Endothelial cell of umbilical vein (primary cell): ENCODE results near the gene REPIN1. TPM values are rescaled to one million over a fixed set of nuclear protein-coding genes. Genes with fewer than 3 reads are reported as not detected.

Experiments used
- BruUV-seq: library from RNA; stranded (reverse); fragments of 400-500 nt; replicated peaks from 2 replicates; lab custom pipeline; 2021; lab: Mats Ljungman, UMichigan
- CTCF ChIA-PET: fragments of 300-600, 350-600 bp; sonication (Branson Sonifier 250); formaldehyde crosslinking; loops from one replicate; lab custom pipeline; 2021; ENCODE audit warnings: antibody characterized with exemption, inconsistent platforms; lab: Charles Lee
- POLR2A ChIA-PET: fragments of 300-600, 350-600 bp; sonication (Branson Sonifier 250); formaldehyde crosslinking; loops from one replicate; lab custom pipeline; 2021; ENCODE audit warnings: antibody characterized with exemption, inconsistent platforms; lab: Charles Lee
- DNase-seq: peaks from one replicate; pipeline ENCODE4 v3.0.0-alpha.2; 2011; ENCODE audit warnings: low read depth, low spot score
- FAIRE-seq: peaks from 2 replicates; lab custom pipeline; 2011; peaks lifted over from hg19 to GRCh38; lab: Jason Lieb, UNC
- H2AFZ ChIP-seq: 2 replicates; pipeline ENCODE4 v1.6.0; 2012; ENCODE audit warnings: low read depth, low read length, control low read depth, inconsistent platforms
- H3K27ac ChIP-seq: 2 replicates; pipeline ENCODE4 v1.5.1; 2011; ENCODE audit warnings: low read depth, mild to moderate bottlenecking, control low read depth, low read length, moderate library complexity; ENCODE audit not compliant: insufficient read depth
- H3K27me3 ChIP-seq, 2 experiments: 2 replicates each; pipeline versions ENCODE4 v1.6.0 to v1.6.1; 2011; ENCODE audit warnings: low read length in 2 of 2, mixed read lengths in 1 of 2; ENCODE audit not compliant: control insufficient read depth in 2 of 2, insufficient read depth in 2 of 2
- H3K36me3 ChIP-seq, 2 experiments: 2 replicates in 1 of 2; 3 replicates in 1 of 2; pipeline ENCODE4 v1.5.1; 2011; ENCODE audit warnings: low read length in 2 of 2, mild to moderate bottlenecking in 1 of 2, moderate library complexity in 1 of 2; ENCODE audit not compliant: control insufficient read depth in 2 of 2, insufficient read depth in 2 of 2; ENCODE audit errors: extremely low read depth in 1 of 2
- H3K4me1 ChIP-seq: 3 replicates; pipeline ENCODE4 v1.5.1; 2011; ENCODE audit warnings: mild to moderate bottlenecking, low read length; ENCODE audit not compliant: control insufficient read depth, insufficient read depth; ENCODE audit errors: extremely low read depth
- H3K4me2 ChIP-seq: 2 replicates; pipeline ENCODE4 v1.6.1; 2011; ENCODE audit warnings: low read length, control low read depth, mixed read lengths; ENCODE audit not compliant: insufficient read depth
- H3K4me3 ChIP-seq, 3 experiments: fragments of 200-600 bp in 1 of 3; sonication (generic), shearing (Covaris generic) in 1 of 3; replicated peaks in 1 of 3; 2 replicates each; pipeline ENCODE4 v1.5.1; 2011 to 2016; ENCODE audit warnings: control low read depth in 3 of 3, low read length in 3 of 3, mild to moderate bottlenecking in 2 of 3, inconsistent platforms in 1 of 3, low read depth in 1 of 3, moderate library complexity in 1 of 3; ENCODE audit not compliant: insufficient read depth in 1 of 3
- H3K79me2 ChIP-seq: 2 replicates; pipeline ENCODE4 v1.6.0; 2012; ENCODE audit warnings: low read length, inconsistent platforms; ENCODE audit not compliant: control insufficient read depth, insufficient read depth
- H3K9ac ChIP-seq: replicated peaks from 2 replicates; pipeline ENCODE3; 2011; ENCODE audit warnings: low read length, control low read depth; ENCODE audit not compliant: insufficient read depth; ENCODE audit errors: extremely low read depth
- H3K9me1 ChIP-seq: replicated peaks from 3 replicates; pipeline ENCODE4 v1.6.0; 2011; ENCODE audit warnings: mild to moderate bottlenecking, low read length; ENCODE audit not compliant: control insufficient read depth, insufficient read depth; ENCODE audit errors: extremely low read depth
- H3K9me3 ChIP-seq: replicated peaks from 2 replicates; pipeline ENCODE4 v1.5.1; 2012; ENCODE audit warnings: low read length, inconsistent platforms; ENCODE audit not compliant: control insufficient read depth, insufficient read depth
- H4K20me1 ChIP-seq: replicated peaks from 2 replicates; pipeline ENCODE3; 2011; ENCODE audit warnings: mild to moderate bottlenecking, low read length; ENCODE audit not compliant: control insufficient read depth, insufficient read depth; ENCODE audit errors: extremely low read depth
- GATA2 ChIP-seq: IDR thresholded peaks from 2 replicates; pipeline ENCODE4 v1.7.0; 2011; ENCODE audit warnings: low read depth, mild to moderate bottlenecking, moderate library complexity, mixed read lengths, low read length; ENCODE audit not compliant: insufficient read length, insufficient read depth
- JUN ChIP-seq: IDR thresholded peaks from 2 replicates; pipeline ENCODE4 v1.6.1; 2011; ENCODE audit warnings: borderline replicate concordance, low read depth; ENCODE audit not compliant: insufficient read length, insufficient read depth
- POLR2A ChIP-seq: IDR thresholded peaks from 2 replicates; pipeline ENCODE4 v1.6.1; 2012; ENCODE audit warnings: low read depth, mild to moderate bottlenecking, control low read depth, low read length
- POLR2AphosphoS5 ChIP-seq: IDR thresholded peaks from 2 replicates; pipeline ENCODE4 v1.6.1; 2012; ENCODE audit warnings: low read depth, mild to moderate bottlenecking, control low read depth, low read length, moderate library complexity; ENCODE audit not compliant: insufficient read depth
- dilution Hi-C: fragments of 300-500 bp; cut with MboI; formaldehyde crosslinking; loops from one replicate; pipeline ENCODE4 v1.15.0; 2019; ENCODE audit warnings: low sequenced_read_pairs; ENCODE audit not compliant: extremely low pct_ligation_motif_present
- intact Hi-C: fragments of 100-400 bp; cut with micrococcal nuclease; formaldehyde crosslinking; loops from one replicate; pipeline ENCODE4 v1.10.0; 2022
- polyA plus RNA-seq, 4 experiments: library from polyadenylated mRNA; depleted of rRNA in 3 of 4; stranded (reverse) in 3 of 4; unstranded in 1 of 4; fragments of >200 nt; gene quantifications; 2 replicates each; pipeline versions ENCODE4 v1.2.1 to v1.2.3, GENCODE V29; 2011 to 2012; ENCODE audit warnings: missing spikeins in 1 of 4
- total RNA-seq: library from RNA; stranded (reverse); gene quantifications from 2 replicates; pipeline ENCODE4 v1.2.3, GENCODE V29; 2021
- TF ChIP-seq, protein P1 (sequence below), 2 donors: IDR thresholded peaks; 1 replicate in 1 of 2; 2 replicates in 1 of 2; pipeline ENCODE4 v1.5.1; 2011; ENCODE audit warnings: low read length in 2 of 2, mild to moderate bottlenecking in 2 of 2, moderate library complexity in 2 of 2, control low read depth in 1 of 2, inconsistent platforms in 1 of 2, low read depth in 1 of 2; ENCODE audit not compliant: insufficient read depth in 1 of 2; ENCODE audit errors: extremely low read depth in 1 of 2

Gene REPIN1
- total and polyA plus RNA-seq, 2 donors (not counting 3 experiments of a cell fraction or from before 2014, with no cell fraction given) = 108 to 140 TPM

DNA sequence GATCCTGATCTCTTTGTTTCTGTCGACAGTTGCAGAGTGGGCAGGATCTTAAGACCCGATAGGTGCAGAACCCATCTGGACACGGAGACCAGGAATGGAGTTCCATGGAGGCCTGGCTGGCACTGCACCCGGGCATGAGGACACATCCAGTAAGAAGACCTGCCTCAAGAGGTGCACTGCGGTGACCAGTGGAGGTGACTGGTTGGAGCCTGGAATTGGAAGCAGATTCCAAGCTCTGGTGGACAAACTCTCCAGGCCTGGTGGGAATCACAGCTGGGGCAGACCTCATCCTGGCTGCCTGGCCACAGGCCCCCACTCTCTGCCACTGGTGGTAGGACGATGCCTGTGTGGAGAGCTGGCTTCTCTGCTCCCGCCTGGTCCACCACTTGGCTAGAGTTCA, 41.5 kb downstream of the REPIN1 start:
- no peak for DNase-seq
- no peak for FAIRE-seq
- TF ChIP-seq JUN (no peak), POLR2AphosphoS5 (no peak), POLR2A (no peak), GATA2 (no peak)
- TF ChIP-seq, protein P1, sequence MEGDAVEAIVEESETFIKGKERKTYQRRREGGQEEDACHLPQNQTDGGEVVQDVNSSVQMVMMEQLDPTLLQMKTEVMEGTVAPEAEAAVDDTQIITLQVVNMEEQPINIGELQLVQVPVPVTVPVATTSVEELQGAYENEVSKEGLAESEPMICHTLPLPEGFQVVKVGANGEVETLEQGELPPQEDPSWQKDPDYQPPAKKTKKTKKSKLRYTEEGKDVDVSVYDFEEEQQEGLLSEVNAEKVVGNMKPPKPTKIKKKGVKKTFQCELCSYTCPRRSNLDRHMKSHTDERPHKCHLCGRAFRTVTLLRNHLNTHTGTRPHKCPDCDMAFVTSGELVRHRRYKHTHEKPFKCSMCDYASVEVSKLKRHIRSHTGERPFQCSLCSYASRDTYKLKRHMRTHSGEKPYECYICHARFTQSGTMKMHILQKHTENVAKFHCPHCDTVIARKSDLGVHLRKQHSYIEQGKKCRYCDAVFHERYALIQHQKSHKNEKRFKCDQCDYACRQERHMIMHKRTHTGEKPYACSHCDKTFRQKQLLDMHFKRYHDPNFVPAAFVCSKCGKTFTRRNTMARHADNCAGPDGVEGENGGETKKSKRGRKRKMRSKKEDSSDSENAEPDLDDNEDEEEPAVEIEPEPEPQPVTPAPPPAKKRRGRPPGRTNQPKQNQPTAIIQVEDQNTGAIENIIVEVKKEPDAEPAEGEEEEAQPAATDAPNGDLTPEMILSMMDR (IDR thresholded peaks at IDR 0.05; ENCODE audit: extremely low read depth in 1 of 2, insufficient read depth in 1 of 2, low read depth in 1 of 2, low read length in 2 of 2) = no peak
- H3K79me2 ChIP-seq = no peaks in the 10 kb centered on the region
- BruUV-seq = no TSS peak
- no peak overlapping the region for H3K4me2 ChIP-seq
- intact Hi-C loops (no loop called here), dilution Hi-C loops (no loop called here)
- H3K9me1 ChIP-seq = no peaks in the 10 kb centered on the region
- no peaks in the 10 kb centered on the region for H3K27me3 ChIP-seq
- ChIA-PET CTCF (interaction anchor here (0.7 to 1.8 kb wide), 2 partner anchors 11 to 41 kb away, joined by 3 to 6 read pairs; partner anchors contain the start of gene REPIN1), POLR2A (no interaction called here)
- no peaks in the 10 kb centered on the region for H3K9me3 ChIP-seq
- H3K27ac ChIP-seq = no peak overlapping the region
- H3K9ac ChIP-seq = no peak overlapping the region
- H2AFZ ChIP-seq = no peak overlapping the region
- H4K20me1 ChIP-seq = no peaks in the 10 kb centered on the region
- no peaks in the 10 kb centered on the region for H3K36me3 ChIP-seq
- peaks cover 7% of the 10 kb centered on the region for H3K4me1 ChIP-seq
- H3K4me3 ChIP-seq = no peak overlapping the region
